Fibroblast of pulmonary artery (primary cell): ENCODE data around the gene RTN4RL2.

Source experiments
- DNase-seq: peaks from one replicate; pipeline ENCODE4 v3.0.0-alpha.2; 2010; ENCODE audit warnings: low read depth
- H3K4me3 ChIP-seq: replicated peaks from 2 replicates; pipeline ENCODE4 v1.5.1; 2011; ENCODE audit warnings: low read depth, mild to moderate bottlenecking, control low read depth, low read length, moderate library complexity
- TF ChIP-seq, protein P1 (sequence below): IDR thresholded peaks from 2 replicates; pipeline ENCODE4 v1.5.1; 2011; ENCODE audit warnings: mild to moderate bottlenecking, control low read depth, low read length, inconsistent platforms; ENCODE audit errors: missing control alignments

Gene RTN4RL2

DNA sequence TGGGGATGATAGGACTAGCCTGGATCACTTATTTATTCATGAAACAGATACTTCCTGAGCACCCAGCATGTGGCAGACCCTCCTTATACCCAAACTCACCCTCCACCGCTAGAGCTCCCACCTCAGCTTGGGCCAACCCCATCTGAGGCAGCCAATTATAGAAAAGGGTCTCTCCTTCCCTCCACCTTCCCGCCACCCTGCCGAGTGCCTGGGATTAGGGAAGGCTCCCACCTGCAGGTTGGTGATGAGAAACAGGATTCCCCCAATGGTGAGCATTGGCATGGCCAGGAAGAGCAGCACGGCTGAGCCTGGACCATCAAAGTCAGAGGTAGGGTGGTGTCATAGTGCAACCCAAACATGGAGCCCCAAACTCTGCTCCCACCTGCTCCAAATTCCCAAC lies 39.3 kb upstream of the RTN4RL2 start:
- no peak for DNase-seq
- no peak overlapping the region for H3K4me3 ChIP-seq
- TF ChIP-seq, protein P1, sequence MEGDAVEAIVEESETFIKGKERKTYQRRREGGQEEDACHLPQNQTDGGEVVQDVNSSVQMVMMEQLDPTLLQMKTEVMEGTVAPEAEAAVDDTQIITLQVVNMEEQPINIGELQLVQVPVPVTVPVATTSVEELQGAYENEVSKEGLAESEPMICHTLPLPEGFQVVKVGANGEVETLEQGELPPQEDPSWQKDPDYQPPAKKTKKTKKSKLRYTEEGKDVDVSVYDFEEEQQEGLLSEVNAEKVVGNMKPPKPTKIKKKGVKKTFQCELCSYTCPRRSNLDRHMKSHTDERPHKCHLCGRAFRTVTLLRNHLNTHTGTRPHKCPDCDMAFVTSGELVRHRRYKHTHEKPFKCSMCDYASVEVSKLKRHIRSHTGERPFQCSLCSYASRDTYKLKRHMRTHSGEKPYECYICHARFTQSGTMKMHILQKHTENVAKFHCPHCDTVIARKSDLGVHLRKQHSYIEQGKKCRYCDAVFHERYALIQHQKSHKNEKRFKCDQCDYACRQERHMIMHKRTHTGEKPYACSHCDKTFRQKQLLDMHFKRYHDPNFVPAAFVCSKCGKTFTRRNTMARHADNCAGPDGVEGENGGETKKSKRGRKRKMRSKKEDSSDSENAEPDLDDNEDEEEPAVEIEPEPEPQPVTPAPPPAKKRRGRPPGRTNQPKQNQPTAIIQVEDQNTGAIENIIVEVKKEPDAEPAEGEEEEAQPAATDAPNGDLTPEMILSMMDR: no peak

DNA sequence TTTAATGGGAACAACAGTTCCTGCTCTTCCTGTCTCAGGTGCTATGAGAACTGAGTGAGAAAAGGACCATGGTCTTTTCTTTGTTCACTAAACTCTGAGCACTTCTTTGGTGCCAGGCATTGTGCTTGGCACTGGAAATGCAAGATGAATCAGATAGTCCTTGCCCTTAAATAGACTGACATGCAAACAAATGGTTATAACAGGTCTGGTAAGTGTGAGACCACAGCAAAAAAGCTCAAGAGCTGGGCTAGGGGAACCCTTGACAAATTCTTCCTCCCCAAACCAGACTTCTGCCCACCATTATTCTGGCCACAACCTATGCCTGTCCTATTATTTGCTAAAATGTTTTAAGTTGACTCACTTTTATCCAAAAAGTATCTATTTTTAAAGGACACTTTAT lies 38.5 kb upstream of the RTN4RL2 start:
- DNase-seq: no peak
- TF ChIP-seq, protein P1: no peak

DNA sequence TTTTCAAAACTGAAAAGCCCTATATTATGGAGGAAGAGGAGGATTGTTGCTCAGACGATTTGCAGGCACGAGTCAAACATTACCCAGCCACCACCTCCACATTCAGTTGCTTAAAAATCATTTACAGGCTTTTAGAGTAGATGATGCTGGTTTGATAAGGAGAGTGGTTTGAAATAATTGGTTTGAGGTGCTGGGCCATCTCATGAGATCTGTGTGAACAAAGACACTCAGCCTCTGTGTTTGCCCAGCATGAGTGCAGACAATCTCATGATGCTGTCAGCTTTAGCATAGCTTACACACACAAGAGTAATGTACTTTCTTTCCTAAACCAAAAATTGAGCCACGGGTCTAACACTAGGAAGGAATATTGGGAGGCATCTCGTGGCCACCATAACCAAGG lies 37.7 kb upstream of the RTN4RL2 start:
- no peak overlapping the region for H3K4me3 ChIP-seq
- TF ChIP-seq, protein P1: no peak
- no peak for DNase-seq

More for the DNA sequence above, 38.5 kb upstream of the RTN4RL2 start:
- no peak overlapping the region for H3K4me3 ChIP-seq

DNA sequence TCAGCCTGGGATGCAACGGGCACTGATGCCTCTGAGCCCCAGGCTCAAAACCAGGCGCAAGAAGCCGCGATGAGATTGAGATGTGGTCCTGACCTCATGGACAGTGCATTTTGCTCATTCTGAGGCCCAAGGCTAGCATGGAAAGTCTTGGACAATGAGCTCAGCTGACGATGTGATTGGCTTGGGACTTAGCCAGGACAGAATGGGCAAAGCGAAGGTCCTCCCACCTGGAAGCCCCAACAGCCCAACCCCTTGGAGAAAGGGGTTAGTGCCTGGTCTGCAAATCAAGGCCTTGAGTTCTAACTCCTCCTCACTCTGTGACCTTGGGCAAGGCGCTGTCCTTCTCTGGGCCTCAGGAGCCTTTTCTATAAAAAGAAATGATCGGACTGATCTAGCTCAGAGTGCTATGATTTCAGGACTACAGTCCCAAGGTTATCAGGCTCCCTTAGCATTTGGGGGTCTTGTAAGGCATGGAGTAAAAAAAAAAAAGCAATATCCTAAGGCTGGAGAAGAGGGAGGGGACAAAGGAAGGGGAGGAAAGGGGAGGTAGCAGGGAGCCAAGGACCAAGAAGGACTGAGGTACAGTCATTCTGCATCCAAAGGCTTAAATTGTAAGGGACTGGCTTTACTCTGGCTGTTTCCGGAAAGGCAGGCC lies 36.1 kb upstream of the RTN4RL2 start:
- TF ChIP-seq, protein P1: no peak
- peak; percentile 20 for DNase-seq
- H3K4me3 ChIP-seq: peak overlapping the region; percentile 19

DNA sequence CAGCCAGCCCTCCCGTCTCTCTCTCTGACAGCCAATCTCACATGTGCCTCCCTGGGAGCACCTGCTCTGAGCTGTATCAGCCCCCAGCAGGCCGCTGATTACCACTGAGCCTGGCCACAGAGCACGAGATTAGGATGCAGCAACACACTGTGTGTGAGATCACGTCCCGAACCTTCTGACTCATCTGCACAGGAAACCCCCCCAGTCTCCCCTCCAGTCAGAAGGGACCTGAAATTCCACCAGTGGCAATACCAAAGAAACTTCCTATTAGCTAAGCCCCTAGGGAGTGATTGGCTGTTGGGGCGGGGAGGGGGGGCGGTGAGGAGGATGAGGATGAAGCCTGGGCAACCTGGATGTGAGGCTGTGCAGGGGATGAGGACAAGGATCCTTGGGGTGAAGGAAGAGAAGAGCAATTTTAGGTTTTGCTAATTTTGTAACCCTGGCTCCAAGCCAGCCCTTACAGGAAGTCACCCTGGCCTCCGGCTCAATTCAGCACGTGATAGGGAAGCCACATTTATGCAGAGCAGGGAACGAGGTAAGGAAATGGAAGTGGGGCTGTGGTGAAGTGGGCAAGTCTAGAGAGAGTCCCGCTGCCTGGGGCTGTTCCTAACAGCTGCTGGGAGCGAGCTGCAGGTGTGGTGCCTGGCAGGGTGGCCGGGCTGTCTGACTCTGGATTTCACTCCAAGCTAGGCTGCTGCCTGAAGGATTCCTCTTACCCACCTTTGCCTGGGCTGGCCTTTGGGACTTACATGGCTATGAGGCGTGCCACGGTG lies 35.4 kb upstream of the RTN4RL2 start:
- peak overlapping the region; percentile 4 for H3K4me3 ChIP-seq
- TF ChIP-seq, protein P1: no peak
- DNase-seq: peak; percentile 97

DNA sequence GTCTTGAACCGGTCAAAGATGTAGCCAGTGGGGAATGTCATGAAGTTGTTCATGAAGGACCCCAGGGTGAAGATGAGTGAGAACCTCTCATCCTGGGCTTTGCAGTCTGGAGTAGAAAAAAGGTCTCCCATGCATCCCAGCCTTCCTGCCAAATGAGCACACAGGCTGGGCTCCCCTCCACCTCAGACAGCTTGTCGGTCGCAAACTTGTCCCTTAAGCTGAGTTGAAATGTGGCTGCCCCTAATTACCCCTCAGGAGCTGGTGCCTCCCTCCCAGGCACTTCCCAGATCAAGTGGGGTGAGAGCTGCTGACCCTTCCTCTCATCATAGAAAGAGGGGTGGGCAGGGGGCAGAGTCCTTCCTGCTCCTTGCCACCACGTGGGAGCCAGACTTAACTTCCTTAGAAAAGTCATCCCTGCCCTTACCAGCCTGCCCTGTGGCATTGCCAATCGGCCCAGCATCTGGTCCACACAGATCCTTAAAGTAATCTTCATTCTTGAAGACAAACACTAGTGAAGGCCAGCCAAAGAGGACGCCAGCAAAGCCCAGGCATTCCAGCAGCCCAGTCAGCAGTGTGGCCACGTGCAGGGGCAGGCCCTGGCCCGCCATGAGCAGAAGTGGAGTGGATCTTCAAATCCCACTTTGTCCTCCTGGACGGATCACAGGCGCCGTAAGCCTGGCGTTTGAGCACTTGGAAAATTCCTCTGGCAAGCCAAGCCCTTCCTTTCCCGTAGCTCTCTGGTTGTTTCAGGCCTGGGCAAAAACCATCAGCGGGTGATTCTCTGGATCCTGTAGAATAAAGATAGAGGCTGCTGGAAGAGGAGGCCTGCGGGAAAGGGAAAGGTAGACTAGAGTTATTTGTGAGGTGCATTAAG lies 34.5 kb upstream of the RTN4RL2 start:
- TF ChIP-seq, protein P1: no peak
- H3K4me3 ChIP-seq: peak overlapping the region; percentile 48
- peak; percentile 28 for DNase-seq
